HG02840 (cell line): ENCODE measurements around the gene NBPF9.
"Not testable (repeated sequence)": the region's sequence is repeated elsewhere in the genome, so short reads cannot be mapped to it uniquely, and the experiment has no call there.

ENCODE experiments used
- ATAC-seq: cut with Tn5 transposase; IDR thresholded peaks from one replicate; pipeline ENCODE4 v1.9.1; 2021; ENCODE audit warnings: mild to moderate bottlenecking, moderate library complexity, moderate number of reproducible peaks; ENCODE audit not compliant: unreplicated experiment, low FRiP score

NBPF9 gene

DNA sequence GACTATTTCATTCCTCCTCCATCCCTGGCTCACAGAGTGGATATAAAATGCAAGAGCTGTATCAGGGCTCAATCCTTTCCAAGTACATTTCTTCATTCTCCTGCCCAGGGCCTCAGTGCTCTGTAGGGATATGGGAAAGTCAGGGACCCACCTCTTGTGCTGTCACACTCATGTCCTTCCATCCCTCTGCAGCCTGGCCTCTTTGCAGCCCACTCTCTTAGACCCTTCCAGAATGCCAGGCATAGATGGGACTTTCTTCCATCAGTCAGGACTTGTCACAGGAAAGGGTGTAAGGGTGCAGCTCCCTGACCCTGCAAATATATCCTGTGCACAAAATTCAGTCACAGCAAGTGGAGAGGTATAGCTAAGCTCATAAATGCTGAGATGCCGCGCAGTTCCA, 86.7 kb downstream of the NBPF9 start:
- ATAC-seq, result not testable (repeated sequence)

DNA sequence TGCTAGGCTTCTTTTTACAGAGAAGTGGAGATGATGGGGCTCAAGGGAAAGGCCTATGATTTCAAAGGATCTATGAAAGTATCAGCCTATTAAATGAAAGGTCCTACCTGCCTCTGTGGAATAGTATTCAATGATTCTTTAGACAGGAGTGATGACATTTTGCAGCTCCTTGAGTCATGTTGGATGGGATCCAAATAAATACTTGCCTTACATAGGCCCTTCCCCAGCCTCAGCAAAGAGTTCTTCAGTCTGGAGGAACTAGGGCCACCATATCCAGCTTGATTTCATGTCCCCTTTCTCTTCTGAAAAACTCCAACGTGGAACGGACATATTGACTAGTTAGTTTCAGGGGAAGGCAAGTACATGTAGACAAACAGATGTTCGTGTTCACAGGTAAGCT, 87.8 kb downstream of the NBPF9 start:
- not testable (repeated sequence) for ATAC-seq

DNA sequence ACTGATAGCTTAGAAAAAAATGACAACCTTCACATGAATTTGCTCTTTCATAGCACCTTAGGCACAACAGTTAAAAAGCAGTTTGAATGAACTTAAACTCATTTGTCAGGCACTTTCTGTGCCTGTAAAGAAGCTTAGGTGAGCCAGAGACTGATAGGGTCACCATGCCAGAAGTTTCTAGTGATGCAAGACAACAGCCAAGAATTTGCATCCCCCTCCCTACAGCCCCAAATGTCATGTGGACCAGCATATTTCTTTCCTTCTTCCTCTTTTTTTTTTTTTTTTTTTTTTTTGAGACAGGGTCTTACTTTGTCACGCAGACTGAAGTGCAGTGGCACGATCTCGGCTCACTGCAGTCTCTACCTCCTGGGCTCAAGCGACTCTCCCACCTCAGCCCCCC, 89.8 kb downstream of the NBPF9 start:
- ATAC-seq, result not testable (repeated sequence)

DNA sequence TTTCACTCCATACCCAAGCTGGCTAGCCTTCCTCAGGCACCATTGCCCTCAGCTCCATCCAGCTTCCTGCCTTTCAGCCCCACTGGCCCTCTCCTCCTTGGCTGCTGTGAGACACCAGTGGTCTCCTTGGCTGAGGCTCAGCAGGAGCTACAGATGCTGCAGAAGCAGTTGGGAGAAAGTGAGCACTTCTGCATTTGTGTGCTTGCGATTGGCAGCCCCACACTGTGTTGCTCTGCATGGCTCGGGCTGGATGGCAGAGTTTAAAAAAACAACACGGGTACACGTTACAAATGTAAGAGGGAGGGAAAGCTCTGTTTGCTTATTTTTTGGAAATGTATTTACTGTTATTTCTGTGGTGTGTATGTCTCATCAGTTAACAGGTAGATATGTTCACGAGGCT, 90.8 kb downstream of the NBPF9 start:
- not testable (repeated sequence) for ATAC-seq

DNA sequence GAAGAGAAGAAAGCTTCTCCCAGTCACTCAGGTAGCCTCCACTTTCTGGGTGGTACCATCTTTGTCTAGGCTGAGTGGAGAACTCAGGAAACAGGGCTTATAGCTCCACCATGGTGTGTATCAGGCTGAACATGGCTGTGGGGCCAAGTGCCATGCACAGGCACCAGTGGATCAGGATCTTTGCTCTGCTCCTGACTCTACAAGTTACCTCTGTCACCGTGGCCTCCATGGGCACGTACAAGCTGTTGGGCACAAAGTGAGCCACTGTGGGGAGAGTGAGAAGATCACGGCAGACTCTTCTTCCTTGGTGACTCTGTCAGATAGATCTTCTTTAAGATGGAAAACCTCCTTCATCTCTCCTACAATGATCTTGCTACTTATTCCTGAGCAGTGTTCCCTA, 93.6 kb downstream of the NBPF9 start:
- not testable (repeated sequence) for ATAC-seq

DNA sequence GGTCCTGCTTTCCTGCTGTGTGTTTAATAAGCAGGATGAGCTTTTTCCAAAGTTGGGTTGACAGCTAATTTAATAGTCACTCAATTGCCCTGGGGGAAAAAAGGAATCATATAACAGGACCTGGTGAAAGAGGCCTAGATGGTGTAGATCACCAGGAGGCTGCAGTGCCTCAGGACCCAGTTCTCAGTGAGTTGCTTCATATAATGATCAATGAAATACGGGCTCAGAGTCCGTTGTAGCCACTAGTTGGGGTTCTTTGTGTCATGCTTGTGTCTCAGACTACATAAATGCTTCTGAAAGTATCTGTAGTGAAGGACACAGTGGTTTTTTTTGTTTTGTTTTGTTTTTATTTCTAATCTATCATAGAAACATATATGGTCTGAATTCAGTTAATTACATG, 94.6 kb downstream of the NBPF9 start:
- ATAC-seq, result not testable (repeated sequence)

DNA sequence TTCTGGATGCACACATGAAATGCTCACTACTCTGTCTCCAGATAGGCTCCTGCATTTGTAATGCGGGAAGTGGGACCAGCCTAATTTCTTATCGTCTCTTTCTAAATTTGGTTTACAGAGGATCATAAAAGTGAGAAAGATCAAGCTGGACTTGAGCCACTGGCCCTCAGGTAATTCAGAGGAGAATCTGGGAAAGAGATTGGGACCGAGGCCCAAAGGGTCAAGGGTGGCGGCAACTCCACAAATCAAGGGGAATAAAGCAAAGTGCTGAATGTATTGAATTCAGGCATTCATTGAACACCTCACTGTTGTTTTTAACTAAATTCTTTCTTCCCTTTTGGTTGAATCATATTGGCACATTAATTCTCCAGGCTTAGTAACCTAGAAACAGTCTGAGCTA, 95.0 kb downstream of the NBPF9 start:
- not testable (repeated sequence) for ATAC-seq
